Adipose tissue (tissue), 3 donors: ENCODE measurements around the gene SDC1. TPM values are rescaled to one million over a fixed set of nuclear protein-coding genes. Genes with fewer than 3 reads are reported as not detected.
"Not testable (repeated sequence)": the region's sequence is repeated elsewhere in the genome, so short reads cannot be mapped to it uniquely, and the experiment has no call there.

ENCODE experiments used
- H3K27ac ChIP-seq: one replicate; pipeline ENCODE4 v1.5.1; 2013; ENCODE audit warnings: low read depth, low read length
- WGBS, 3 donors: extraction: QIAGEN DNeasy Blood & Tissue Kit; methylation state at CpG; one replicate each; pipeline ENCODE4 v1.1.7; 2013; 5-methylcytosine and 5-hydroxymethylcytosine counted together
- polyA plus RNA-seq, 3 donors: library from polyadenylated mRNA; stranded (reverse); fragments of 200-250 nt; gene quantifications; one replicate each; pipeline ENCODE4 v1.2.3, GENCODE V29; 2013
- donor health status: healthy with polysubstance abuse.
- donor health status: Bipolar disorder and iron deficiency.
- donor health status: healthy.

Gene SDC1
- polyA plus RNA-seq, 3 donors, result 1.5 to 6.0 (median 2.8) TPM

- H3K27ac ChIP-seq, result no peak overlapping the region
- 78 to 89% (median 84%) methylated on average over 17 of the region's 17 CpGs for WGBS, 3 donors
Measured at GRCh38 chr2:20203521-20204225, 21.3 kb downstream of the SDC1 start.

- 93 to 95% (median 94%) methylated on average over 10 of the region's 10 CpGs for WGBS, 3 donors
- H3K27ac ChIP-seq, result no peak overlapping the region
Measured at GRCh38 chr2:20203072-20203471, 21.9 kb downstream of the SDC1 start.

- 84 to 88% (median 87%) methylated on average over 17 of the region's 17 CpGs for WGBS, 3 donors
- no peak overlapping the region for H3K27ac ChIP-seq
Measured at GRCh38 chr2:20201671-20202070, 23.3 kb downstream of the SDC1 start.

GRCh38 chr2:20200697-20201555 is 24.0 kb downstream of the SDC1 start:
- no peak overlapping the region for H3K27ac ChIP-seq
- 88 to 95% (median 94%) methylated on average over 26 of the region's 26 CpGs for WGBS, 3 donors

- H3K27ac ChIP-seq, result no peak overlapping the region
- WGBS, 3 donors, result 87 to 90% (median 90%) methylated on average over 6 of the region's 6 CpGs
Measured at GRCh38 chr2:20199633-20200270, 25.2 kb downstream of the SDC1 start.

GRCh38 chr2:20198796-20199632 is 25.9 kb downstream of the SDC1 start:
- no peak overlapping the region for H3K27ac ChIP-seq
- 83 to 88% (median 85%) methylated on average over 13 to 14 of the region's 14 CpGs for WGBS, 3 donors

- no peak overlapping the region for H3K27ac ChIP-seq
- WGBS, 3 donors, result 80 to 88% (median 82%) methylated on average over 9 of the region's 9 CpGs
Measured at GRCh38 chr2:20198001-20198400, 26.9 kb downstream of the SDC1 start.

- H3K27ac ChIP-seq, result no peak overlapping the region
- WGBS, 3 donors, result 73 to 86% (median 85%) methylated on average over 9 of the region's 9 CpGs
Measured at GRCh38 chr2:20197192-20197591, 27.7 kb downstream of the SDC1 start.

- 42 to 75% (median 61%) methylated on average over 16 of the region's 16 CpGs for WGBS, 3 donors
- no peak overlapping the region for H3K27ac ChIP-seq
Measured at GRCh38 chr2:20196657-20197161, 28.2 kb downstream of the SDC1 start.

GRCh38 chr2:20196053-20196656 is 28.8 kb downstream of the SDC1 start:
- 57 to 93% (median 85%) methylated on average over 7 of the region's 7 CpGs for WGBS, 3 donors
- no peak overlapping the region for H3K27ac ChIP-seq

- no peak overlapping the region for H3K27ac ChIP-seq
- WGBS, 3 donors, result 75 to 90% (median 80%) methylated on average over 12 of the region's 12 CpGs
Measured at GRCh38 chr2:20195431-20196033, 29.4 kb downstream of the SDC1 start.

GRCh38 chr2:20195016-20195411 is 29.9 kb downstream of the SDC1 start:
- H3K27ac ChIP-seq, result not testable (repeated sequence)
- 80 to 90% (median 88%) methylated on average over 8 of the region's 8 CpGs for WGBS, 3 donors

- WGBS, 3 donors, result 81 to 88% (median 82%) methylated on average over 16 of the region's 16 CpGs
- no peak overlapping the region for H3K27ac ChIP-seq
Measured at GRCh38 chr2:20194097-20195015, 30.6 kb downstream of the SDC1 start.

GRCh38 chr2:20193185-20193584 is 31.7 kb downstream of the SDC1 start:
- 75 to 88% (median 84%) methylated on average over 4 of the region's 4 CpGs for WGBS, 3 donors
- H3K27ac ChIP-seq, result no peak overlapping the region

- WGBS, 3 donors, result 54 to 81% (median 80%) methylated on average over 2 of the region's 2 CpGs
Measured at GRCh38 chr2:20192781-20193180, 32.1 kb downstream of the SDC1 start.

More at GRCh38 chr2:20192781-20193180, 32.1 kb downstream of the SDC1 start:
- no peak overlapping the region for H3K27ac ChIP-seq
